Hematopoietic multipotent progenitor cell treated with erythropoietin and hydrocortisone succinate and interleukin-3 and kit ligand, for 17 days (in vitro differentiated cells): Measurements from ENCODE around the gene ANKH.

Experiments used
- DNase-seq: peaks from one replicate; pipeline ENCODE4 v3.0.0-alpha.2; 2015; ENCODE audit warnings: low spot score

ANKH gene

DNA sequence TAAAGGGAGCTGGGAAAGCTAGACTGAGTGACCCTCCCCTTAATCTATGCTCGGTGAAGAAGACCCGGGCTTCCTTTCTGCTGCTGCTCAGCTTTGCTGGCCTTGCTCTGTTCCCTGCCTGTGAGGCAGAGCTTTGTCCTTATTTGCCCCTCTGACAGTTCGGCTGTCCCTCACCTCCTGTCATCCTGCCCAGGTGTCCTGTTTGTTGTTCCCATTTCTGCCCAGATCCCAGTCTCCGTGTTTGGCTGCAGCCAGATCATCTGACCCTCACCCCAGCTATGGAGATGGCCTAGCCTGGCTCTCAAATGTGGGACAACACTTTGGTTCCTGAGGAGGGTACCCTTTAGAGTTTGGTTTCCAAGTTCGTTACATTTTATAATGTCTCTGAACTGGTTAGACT is 186.8 kb downstream of the ANKH start:
- DNase-seq: no peak

DNA sequence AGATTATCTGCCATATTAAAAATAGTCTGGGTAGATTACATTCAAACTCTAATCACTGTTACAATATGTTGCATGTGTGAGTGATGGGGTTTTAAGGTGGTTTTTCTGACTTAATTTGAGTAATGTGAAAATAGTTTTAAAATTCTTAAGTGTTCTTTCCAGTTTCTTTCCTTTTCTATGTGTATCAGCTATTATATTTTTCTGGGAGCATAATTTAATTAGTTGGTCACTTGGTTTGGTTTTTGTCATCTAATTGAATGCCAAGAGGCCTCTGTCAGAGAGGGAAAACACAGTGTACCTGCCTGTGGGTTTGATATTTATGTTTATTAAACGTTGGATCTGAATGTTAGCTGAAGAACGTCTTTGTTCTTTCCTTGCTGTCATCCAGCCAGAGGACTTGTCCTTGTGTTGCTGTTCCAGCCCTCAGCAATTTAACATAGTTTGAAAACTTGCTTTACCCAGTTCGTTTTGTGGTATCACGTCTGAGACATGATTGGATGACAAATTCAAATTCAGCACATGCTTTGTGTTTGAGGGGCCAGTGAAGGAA is 187.6 kb downstream of the ANKH start:
- DNase-seq: no peak

DNA sequence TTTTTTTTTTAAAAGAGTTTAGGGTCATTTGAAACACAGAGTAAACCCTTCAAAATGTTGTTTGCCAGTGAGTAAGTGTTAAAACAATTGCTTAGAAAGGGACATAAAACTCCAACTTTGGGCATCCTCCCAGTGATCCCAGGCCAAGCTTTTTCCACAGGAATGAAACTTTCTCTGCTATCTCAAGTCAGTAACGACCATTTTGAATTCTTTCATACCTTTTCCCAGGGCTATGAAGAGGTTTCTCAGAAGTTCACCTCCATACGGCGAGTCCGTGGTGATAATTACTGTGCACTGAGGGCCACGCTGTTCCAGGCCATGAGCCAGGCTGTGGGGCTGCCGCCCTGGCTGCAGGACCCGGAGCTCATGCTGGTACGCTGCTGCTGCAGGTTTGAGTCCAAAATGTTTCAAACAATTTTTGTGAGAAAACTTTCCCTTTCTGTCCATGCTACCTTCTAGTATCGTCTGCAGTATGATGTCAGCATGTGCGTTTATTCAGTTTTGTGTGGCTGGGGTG is 190.3 kb downstream of the ANKH start:
- DNase-seq: no peak

DNA sequence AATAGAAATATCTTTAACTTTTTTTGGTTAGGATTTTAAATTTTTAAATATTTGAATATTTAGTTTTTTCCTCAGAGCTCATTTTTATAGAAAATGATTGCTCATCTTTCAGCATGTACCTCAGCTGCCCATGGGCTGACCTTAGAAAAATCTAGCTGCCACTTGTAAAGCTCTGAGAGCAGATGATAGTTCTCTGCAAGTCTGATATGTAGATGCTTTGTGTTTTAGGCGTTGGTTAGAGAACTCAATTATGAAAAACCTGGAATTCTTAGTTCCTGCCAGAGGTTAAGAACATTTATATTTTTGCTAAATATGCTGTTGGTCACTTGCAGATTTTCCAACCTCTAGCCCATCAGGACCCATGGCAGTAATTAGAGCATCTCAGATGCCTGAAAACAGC is 192.0 kb downstream of the ANKH start:
- DNase-seq: no peak

DNA sequence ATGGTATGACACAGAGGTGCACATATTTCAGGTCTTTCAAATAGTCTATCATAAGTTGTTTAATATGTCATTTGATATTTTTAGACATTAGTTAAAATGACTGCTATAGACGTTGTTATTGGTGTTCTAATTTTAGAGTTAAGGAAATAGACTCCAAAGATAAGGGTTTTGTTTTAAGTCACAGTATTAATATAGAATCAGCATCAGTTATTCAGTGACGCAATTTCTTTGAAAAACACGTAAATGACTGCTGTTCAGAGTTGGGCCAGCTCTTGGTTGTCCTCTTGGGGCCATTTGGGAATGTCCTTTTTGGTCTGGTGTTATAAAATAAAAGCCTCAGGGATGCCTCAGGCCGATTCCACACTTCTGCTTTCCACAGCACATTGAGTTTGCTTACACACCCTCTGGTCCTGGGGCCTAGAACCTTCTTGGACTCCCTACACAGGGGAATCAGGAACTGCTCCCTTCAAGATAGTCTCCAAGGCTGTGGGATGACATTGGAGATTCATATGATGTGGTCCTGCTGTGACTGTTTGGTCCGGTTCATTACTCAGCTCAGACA is 192.7 kb downstream of the ANKH start:
- no peak for DNase-seq

DNA sequence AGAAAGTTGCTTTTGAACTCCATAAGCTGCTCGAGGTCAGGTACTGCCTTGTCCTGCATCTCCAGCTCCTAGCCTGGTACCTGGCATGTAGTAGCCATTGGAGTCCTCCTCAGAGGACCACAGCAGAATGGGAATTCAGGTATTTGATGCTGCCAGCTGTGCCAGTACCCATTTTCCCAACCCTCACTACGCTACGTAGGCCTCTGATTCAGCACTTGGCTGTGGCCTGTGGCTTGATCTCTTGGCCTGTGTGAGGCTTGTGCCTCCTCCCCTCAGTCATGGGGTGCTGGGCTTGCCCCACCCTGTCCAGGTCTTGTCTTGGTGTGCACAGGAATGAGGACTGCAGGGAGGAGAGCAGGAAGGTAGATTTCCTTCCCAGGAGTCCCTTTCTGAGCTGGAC is 195.3 kb downstream of the ANKH start:
- DNase-seq: peak; percentile 81

DNA sequence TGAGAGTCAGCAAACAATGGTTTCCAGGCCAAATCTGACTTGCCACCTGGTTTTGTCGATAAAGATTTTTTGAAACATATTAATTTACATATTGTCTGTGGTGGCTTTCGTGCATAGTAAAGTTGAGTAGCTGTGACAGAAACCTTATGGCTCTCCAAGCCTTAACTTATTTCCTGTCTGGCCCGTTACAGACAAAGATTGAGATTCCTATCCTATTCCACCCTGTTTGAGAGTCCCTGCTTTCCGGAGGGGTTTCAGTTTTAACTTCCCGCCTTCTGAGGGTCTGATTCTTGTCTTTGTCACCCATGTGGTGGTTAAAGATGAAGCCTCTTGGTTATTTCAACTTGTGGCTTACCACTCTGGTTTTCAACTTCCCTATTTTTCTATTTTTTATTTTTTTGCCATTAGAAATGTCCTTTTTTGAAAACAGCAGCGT is 195.7 kb downstream of the ANKH start:
- no peak for DNase-seq

DNA sequence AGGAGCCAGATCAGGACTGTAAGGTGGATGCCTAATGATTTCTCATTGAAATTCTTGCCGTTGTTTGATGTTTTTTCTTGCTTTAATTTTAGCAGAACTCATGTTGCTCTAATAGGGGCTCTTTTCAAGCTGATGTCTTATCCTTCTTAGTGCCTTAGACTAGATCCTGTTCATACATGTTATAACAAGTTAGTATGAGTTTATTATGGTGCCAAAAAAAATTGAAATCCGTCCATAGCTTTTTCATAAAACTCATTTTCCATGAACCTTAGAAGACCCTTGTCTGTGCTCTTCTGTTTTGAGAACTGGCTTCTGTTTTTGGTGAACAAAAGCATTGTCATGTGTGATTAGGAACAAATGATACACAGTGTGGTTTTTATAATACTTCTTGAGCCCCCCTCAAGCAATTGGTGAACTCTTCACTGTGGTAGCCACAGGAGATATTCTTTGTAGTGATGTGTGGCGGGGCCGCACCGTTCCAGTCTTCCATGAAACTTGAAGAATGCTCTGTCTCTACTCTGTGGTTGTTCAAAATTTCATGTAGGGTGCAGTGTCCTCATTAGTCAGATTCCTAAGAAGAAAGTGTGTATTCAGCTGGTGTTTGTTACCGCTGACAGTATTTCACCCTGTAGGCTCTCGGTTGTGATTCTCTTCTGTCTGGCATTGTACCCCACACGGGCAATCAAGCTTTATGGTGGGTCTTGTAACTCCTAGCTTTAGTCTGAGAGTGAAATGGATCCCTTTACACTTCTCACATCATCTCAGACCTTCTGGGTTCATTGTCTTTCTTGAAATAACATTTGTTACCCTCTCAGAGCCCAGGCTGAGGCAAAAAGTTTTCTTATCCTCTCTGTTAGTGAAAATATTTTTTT is 196.4 kb downstream of the ANKH start:
- no peak for DNase-seq

DNA sequence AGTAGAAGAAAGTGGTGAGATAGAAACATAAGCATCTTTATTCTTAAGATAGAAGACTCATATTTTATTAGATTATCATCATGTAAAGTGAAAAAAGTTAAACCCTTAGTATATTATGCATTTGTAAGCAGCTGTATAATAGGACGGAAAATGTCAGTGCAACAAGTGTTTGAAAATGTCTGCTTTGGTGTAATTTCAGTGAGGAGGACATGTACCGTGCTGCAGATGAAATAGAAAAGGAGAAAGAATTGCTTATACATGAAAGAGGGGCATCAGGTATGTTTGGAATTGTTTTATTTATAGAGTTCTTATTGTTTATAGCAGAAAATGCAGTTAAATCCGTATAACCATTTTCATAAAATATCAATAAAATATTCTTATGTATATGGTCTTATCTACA is 198.1 kb downstream of the ANKH start:
- DNase-seq: no peak

DNA sequence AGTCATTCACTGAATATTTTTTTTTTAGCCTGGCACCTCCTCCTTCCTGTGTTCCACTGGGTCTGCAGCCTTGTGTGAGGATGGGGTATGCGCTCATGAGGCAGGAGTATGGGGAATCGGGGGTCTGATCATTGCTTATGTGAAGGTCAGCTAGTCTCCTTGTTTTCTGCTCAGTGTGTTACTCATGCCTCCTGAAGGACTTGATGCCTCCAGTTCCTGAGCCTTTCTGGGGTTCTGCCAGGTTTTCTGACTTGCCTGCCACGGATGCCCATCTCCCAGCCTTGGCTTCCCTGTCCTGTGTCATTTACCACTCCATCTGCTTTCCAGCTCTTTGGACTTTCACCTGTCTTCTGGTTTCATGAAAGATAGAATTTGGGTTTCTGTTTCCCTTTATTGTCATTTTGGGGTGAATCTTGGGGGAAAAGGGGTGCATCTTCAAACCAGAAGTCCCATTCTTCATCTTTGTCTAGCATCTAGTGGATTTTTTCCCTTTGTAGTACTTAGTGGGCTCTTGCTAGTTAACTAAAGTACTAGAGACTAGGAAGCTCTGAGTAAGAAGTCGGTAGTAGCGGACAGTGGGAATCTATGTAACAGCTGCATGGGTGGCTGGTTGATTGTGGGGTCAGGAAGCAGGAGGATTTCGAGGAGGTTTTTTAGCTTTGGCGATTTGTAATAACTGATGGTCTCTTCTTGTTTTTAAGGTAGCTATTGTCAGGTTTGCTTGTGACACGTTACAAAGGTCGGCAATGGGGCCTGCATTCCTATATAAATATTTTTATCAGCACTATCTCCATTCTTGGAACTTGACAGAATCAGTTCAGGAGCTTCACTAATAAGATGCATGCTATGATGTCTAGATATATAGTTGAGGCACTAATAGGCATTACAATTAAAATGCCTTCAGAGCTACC is 198.8 kb downstream of the ANKH start:
- no peak for DNase-seq

DNA sequence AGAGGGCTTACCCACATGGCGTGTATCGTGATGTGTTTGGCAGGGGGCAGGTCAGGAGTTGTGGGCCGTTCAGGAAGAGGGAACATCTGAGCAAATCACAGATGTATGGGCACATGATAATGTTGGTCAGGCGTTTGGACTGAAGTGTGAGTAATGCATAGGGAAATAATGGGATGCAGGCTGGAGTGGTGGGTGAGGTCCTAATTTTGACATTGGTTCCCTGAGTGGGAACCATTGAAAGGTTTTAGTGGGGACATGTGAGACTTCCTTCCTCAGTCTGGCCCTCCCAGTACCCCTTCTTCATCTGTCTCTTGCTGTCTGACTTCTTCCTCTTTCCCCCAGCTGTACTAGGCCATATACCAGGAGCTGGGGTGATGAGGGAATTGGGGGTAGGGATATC is 199.5 kb downstream of the ANKH start:
- no peak for DNase-seq

DNA sequence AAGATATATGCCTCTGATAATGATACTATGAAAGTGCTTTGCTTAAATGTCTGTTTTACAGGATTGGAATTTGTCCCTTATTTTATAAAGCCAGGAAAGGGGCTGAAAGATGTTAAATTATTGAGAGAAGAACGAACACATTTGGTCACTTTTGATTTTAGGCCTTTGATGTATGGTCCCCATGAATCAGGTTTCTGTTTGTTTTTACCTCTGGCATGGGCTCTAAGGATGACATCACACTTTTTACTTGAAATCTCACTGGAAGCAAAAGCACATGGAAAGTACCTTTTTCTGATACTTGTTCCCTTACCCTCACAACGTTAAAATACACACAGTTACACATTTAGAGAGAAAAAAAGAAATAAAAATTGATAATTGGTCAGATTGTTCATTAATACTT is 200.2 kb downstream of the ANKH start:
- peak; percentile 61 for DNase-seq

DNA sequence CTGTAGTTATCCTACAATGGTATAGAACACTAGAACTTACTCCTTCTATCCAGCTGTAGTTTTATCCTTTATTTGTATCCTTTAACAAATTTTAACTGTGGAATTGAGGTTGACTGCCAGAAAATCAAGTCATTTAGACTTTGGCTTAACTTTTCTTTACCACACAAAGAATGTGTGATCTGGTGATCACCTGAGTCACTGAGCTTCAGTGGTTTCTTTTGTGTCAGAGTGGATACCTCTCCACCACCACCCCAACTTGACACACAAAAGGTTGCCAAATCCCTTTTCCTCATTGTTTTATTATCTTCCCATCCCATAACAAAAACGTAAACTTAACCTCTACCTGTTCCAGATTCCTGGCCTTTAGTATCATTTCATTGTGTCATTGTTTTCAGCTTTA is 201.6 kb downstream of the ANKH start:
- no peak for DNase-seq

DNA sequence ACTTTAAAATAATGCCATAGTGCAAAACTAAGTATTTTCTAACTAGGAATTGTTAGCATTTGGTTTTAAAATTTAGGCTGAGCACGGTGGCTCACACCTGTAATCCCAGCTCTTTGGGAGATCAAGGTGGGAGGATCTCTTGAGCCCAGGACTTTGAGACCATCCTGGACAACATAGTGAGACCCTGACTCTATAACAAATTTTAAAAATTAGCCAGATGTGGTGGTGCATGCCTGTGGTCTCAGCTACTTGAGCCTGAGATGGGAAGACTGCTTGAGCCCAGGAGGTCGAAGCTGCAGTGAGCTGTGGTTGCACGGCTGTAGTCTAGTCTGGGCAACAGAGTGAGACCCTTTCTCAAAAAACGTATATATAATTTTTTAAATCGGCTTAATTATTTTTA is 202.2 kb downstream of the ANKH start:
- DNase-seq: no peak

DNA sequence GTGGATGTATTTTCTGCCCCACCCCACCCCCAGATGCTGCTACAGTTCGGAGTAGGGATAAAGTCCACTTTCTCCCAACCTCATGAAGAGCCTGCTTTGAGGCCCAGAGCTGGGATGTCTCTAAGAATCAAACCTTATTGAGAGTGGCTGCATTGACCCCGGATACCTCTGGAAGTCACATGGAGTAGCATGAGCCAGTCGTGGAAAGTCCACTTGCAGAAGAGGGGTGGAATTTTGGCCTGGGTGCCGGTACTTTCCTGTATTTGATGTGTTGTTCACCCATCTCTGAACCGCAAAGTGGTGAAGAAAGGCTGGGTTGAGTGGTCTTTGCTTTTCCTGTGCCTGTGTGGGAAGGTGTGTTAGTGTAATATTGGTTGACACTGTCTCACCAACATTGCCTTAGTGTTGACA is 203.4 kb downstream of the ANKH start:
- DNase-seq: no peak

DNA sequence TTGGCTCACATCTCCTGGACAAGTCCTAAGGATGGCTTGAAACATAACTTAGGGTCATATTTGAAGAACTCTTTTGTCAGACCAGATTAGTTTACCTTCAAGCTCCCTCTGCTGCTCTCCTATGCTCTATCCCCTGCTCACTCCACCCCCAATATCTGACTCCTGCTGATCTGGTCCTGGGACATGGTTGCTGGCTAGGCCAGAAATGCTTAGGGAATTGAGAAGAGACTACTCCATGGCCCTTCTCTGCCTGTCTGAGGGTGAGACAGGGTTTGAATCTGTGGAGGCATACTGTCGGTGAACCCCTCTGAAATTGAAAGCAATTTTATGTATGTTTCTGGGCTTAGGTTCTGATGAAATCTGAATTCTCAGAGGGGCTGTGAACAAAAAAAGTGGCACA is 203.8 kb downstream of the ANKH start:
- no peak for DNase-seq

DNA sequence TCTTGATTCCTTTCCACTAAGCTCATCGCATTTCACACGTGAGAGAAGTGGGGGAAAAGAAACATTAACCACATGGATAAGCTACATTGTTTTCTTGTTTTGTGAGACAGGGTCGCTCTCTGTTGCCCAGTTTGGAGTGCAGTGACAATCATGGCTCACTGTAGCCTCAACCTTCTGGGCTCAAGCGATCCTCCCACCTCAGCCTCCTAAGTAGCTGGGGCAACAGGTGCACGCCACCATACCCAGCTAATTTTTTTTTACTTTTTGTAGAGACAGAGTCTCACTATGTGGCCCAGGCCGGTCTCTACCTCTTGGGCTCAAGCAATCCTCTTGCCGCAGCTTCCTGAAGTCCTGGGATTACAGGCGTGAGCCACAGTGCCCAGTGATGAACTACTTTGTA is 204.3 kb downstream of the ANKH start:
- DNase-seq: no peak

DNA sequence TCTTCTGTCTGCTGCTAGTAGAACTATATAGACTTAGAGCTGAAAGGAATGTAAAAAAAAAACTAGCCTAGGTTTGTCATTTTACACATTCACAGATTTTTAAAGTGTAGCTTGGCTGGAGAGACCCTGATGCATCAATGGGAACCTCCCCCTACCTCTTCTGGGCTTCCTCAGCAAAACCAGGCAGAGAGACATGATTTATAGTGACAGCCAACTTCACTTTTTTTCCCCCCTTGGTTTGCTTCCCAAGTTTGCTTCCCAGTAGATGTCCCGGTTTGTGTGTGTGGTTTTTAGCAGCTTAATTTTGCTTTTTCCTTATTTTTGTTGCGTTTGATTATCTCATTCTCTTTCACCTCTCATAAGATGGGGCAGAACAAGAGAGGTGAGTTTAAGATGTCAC is 205.2 kb downstream of the ANKH start:
- no peak for DNase-seq

DNA sequence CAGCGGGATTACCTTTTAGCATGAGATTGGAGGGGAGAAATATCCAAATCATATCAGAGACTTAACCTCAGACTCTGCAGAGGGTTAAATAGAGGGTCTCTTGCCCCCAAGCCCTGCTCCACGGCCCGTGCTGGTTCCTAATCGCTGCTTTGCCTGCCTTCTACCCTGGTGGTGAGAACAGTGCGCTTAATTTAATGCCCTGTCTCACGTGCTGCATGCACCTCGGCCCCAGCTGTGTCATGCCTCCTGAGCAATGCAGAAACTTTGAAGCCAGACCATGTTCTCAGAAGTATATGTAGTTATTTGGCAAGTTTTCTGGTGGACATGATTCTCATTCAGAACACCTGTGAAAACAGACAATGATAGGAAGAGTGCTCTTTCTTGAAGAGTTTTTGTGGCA is 205.6 kb downstream of the ANKH start:
- DNase-seq: peak; percentile 48

DNA sequence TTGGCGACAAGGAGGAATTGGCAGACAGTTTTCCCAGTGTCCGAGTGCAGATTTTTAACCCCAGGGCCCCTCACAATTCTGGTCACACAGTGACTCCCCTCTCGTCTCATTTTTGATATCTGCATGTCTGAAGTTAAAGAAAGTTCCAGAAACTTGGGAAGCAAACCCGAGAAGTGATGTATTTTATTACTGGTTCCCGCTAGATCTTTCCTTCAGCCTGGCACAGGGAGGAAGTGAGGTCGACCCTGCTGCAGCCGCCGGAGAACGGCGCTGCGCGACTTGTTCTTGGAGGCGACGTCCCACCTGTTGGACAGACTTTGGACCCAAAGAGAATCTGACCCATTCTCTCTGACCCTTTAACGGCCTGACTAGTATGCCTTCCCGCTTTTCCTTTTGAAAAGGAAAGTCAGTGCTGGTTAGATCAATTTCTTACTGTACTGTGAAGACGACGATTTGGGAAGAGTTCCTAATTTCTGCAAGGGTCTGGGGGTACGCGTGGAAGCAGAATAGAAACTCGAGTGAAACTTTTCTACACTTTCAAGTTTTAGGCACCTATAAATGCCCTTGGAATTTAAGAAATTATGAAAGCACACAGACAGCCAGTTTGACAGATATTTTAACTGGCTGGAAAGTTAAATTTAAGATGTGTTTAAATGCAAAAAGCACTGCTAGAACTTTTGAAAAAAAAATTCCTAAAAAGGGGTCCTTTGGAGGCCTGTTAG is 206.3 kb downstream of the ANKH start:
- DNase-seq: peak; percentile 46

DNA sequence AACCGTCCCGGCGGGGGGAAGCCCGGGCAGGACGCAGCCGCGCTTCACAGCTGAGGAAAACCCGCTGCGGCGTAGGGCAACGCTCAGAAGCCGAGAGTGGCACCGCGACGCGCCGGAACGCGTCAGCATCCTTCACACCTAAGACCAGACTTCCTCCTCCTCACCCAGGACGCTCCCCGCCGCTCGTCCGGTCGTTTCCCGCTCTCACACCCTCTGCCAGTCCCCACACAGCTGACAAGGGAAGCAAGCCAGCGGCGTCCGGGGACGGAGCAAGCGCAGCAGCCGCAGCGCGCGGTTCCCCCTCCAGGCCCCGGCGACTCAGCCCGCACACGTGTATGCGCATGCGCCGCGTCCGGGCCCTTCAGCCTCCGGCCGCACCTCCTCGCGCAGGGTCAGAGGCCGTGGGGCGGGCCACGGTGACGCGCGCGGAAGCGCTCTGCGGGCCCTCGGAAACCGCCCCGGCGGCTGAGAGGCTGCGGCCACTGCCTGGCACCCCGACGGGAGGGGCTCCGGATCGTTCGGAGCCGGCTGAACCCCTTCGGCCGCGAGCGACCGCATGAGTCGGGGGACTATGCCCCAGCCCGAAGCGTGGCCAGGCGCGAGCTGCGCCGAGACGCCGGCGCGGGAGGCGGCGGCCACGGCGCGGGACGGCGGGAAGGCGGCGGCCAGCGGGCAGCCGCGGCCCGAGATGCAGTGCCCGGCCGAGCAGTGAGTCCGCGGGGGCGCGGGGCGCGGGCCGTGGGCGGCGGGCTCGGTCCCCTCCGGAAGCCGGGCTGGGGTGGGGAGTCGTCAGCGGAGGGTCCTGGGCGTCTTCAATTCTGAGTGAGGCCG is 207.1 kb downstream of the ANKH start, which contains the start of gene OTULIN:
Gene OTULIN, plus strand, starts transcription at position 449 of the 831 bp plus-strand sequence. Its CDS starts 108 bp downstream, at position 557.
- peak; percentile 92 for DNase-seq
